ENCODE results near the gene GNAT1. TPM values are rescaled to one million over a fixed set of nuclear protein-coding genes. Genes with fewer than 3 reads are reported as not detected.
A peak's percentile ranks its signal among the peaks of the same experiment; 100 is the strongest.

Gene GNAT1
- total and polyA plus RNA-seq, 2 of the 13 experiments (the other 11 are each of a cell fraction or from before 2014, with no cell fraction given), result 0.15 TPM; not detected in 1

DNA sequence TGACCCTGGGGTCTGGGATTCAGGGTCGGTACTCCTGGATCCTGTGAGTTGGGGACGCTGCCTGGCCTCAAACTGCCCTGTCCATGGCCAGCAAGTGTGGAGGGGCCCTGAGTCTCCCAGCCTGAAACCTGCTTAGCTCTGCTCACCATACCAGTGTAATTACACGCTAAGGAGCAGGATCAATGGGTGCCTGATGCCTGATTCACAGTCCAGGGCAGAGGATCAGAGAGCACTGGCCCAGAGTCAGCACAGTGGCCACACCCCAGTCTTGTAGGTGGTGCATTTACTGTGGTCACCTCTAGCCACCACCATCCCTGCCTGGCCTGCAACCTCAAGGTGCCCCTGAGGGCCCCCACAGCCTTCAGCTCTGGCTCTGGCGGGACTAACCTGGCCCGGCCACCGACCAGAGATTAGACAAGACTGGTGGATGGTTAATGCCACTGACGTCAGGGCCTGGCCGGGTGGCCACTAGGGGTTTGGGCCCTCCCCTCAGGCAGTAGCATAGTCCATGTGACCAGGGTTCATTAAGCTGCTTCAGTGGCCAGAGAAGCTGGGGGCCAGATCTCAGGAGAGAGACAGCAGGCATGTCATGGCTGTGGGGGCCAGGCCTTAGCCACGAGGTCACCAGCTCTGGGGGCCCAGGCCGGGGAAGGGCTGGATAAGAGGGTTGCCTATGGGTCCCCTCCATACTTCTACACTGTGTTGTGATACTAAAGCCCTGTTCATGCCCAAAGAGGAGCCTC lies 10.3 kb downstream of the GNAT1 start (continued):
- no peak for TF ChIP-seq SRSF1 (optimal IDR thresholded peaks at IDR 0.05; ENCODE audit: low read depth, low read length)
- peak; percentile 10; the same call in 1 of the 2 replicates for TF ChIP-seq BCL6 (CRISPR knock-in tag; IDR thresholded peaks at IDR 0.05)
- TF ChIP-seq NR2F6 (IDR thresholded peaks at IDR 0.05), result no peak
- TF ChIP-seq NR2F6 (CRISPR knock-in tag; IDR thresholded peaks at IDR 0.05), result no peak
- no peak for TF ChIP-seq PRMT3 (CRISPR knock-in tag; IDR thresholded peaks at IDR 0.05; ENCODE audit: borderline replicate concordance, low read depth)
- peak; percentile 19; the same call in 1 of the 2 replicates for TF ChIP-seq MEIS2 (CRISPR knock-in tag; IDR thresholded peaks at IDR 0.05)
- TF ChIP-seq, protein P1, sequence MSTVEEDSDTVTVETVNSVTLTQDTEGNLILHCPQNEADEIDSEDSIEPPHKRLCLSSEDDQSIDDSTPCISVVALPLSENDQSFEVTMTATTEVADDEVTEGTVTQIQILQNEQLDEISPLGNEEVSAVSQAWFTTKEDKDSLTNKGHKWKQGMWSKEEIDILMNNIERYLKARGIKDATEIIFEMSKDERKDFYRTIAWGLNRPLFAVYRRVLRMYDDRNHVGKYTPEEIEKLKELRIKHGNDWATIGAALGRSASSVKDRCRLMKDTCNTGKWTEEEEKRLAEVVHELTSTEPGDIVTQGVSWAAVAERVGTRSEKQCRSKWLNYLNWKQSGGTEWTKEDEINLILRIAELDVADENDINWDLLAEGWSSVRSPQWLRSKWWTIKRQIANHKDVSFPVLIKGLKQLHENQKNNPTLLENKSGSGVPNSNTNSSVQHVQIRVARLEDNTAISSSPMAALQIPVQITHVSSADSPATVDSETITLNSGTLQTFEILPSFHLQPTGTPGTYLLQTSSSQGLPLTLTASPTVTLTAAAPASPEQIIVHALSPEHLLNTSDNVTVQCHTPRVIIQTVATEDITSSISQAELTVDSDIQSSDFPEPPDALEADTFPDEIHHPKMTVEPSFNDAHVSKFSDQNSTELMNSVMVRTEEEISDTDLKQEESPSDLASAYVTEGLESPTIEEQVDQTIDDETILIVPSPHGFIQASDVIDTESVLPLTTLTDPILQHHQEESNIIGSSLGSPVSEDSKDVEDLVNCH (CRISPR knock-in tag; IDR thresholded peaks at IDR 0.05), result no peak
- TF ChIP-seq NR1H2 (CRISPR knock-in tag; IDR thresholded peaks at IDR 0.05; ENCODE audit: borderline replicate concordance, low read depth), result no peak
- no peak for TF ChIP-seq ARNT (IDR thresholded peaks at IDR 0.05)
- no peak for TF ChIP-seq ZBTB1 (CRISPR knock-in tag; IDR thresholded peaks at IDR 0.05; ENCODE audit: borderline replicate concordance)
- TF ChIP-seq ARID2 (CRISPR knock-in tag; IDR thresholded peaks at IDR 0.05; ENCODE audit: borderline replicate concordance), result no peak
- TF ChIP-seq, protein P2, sequence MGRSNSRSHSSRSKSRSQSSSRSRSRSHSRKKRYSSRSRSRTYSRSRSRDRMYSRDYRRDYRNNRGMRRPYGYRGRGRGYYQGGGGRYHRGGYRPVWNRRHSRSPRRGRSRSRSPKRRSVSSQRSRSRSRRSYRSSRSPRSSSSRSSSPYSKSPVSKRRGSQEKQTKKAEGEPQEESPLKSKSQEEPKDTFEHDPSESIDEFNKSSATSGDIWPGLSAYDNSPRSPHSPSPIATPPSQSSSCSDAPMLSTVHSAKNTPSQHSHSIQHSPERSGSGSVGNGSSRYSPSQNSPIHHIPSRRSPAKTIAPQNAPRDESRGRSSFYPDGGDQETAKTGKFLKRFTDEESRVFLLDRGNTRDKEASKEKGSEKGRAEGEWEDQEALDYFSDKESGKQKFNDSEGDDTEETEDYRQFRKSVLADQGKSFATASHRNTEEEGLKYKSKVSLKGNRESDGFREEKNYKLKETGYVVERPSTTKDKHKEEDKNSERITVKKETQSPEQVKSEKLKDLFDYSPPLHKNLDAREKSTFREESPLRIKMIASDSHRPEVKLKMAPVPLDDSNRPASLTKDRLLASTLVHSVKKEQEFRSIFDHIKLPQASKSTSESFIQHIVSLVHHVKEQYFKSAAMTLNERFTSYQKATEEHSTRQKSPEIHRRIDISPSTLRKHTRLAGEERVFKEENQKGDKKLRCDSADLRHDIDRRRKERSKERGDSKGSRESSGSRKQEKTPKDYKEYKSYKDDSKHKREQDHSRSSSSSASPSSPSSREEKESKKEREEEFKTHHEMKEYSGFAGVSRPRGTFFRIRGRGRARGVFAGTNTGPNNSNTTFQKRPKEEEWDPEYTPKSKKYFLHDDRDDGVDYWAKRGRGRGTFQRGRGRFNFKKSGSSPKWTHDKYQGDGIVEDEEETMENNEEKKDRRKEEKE (IDR thresholded peaks at IDR 0.05), result no peak
- peak; percentile 49; the same call in 1 of the 2 replicates for TF ChIP-seq ZNF225 (CRISPR knock-in tag; IDR thresholded peaks at IDR 0.05)
- no peak for TF ChIP-seq SIX4 (CRISPR knock-in tag; IDR thresholded peaks at IDR 0.05)
- TF ChIP-seq, protein P3, sequence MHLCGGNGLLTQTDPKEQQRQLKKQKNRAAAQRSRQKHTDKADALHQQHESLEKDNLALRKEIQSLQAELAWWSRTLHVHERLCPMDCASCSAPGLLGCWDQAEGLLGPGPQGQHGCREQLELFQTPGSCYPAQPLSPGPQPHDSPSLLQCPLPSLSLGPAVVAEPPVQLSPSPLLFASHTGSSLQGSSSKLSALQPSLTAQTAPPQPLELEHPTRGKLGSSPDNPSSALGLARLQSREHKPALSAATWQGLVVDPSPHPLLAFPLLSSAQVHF (CRISPR knock-in tag; IDR thresholded peaks at IDR 0.05), result no peak
- no peak for TF ChIP-seq U2AF1 (optimal IDR thresholded peaks at IDR 0.05; ENCODE audit: low read depth, low read length)
- TF ChIP-seq ZNF660 (CRISPR knock-in tag; IDR thresholded peaks at IDR 0.05; ENCODE audit: borderline replicate concordance, low read depth), result no peak
- TF ChIP-seq EP300 (IDR thresholded peaks at IDR 0.05; ENCODE audit: low read depth in 2 of 2, low read length in 2 of 2), result no peak
- no peak for TF ChIP-seq EP300 (CRISPR knock-in tag; IDR thresholded peaks at IDR 0.05; ENCODE audit: borderline replicate concordance)
- TF ChIP-seq, protein P4, sequence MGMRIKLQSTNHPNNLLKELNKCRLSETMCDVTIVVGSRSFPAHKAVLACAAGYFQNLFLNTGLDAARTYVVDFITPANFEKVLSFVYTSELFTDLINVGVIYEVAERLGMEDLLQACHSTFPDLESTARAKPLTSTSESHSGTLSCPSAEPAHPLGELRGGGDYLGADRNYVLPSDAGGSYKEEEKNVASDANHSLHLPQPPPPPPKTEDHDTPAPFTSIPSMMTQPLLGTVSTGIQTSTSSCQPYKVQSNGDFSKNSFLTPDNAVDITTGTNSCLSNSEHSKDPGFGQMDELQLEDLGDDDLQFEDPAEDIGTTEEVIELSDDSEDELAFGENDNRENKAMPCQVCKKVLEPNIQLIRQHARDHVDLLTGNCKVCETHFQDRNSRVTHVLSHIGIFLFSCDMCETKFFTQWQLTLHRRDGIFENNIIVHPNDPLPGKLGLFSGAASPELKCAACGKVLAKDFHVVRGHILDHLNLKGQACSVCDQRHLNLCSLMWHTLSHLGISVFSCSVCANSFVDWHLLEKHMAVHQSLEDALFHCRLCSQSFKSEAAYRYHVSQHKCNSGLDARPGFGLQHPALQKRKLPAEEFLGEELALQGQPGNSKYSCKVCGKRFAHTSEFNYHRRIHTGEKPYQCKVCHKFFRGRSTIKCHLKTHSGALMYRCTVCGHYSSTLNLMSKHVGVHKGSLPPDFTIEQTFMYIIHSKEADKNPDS (CRISPR knock-in tag; IDR thresholded peaks at IDR 0.05), result no peak
- TF ChIP-seq, protein P5, sequence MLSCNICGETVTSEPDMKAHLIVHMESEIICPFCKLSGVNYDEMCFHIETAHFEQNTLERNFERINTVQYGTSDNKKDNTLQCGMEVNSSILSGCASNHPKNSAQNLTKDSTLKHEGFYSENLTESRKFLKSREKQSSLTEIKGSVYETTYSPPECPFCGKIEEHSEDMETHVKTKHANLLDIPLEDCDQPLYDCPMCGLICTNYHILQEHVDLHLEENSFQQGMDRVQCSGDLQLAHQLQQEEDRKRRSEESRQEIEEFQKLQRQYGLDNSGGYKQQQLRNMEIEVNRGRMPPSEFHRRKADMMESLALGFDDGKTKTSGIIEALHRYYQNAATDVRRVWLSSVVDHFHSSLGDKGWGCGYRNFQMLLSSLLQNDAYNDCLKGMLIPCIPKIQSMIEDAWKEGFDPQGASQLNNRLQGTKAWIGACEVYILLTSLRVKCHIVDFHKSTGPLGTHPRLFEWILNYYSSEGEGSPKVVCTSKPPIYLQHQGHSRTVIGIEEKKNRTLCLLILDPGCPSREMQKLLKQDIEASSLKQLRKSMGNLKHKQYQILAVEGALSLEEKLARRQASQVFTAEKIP (CRISPR knock-in tag; IDR thresholded peaks at IDR 0.05; ENCODE audit: borderline replicate concordance), result no peak

Data from HepG2 (cell line).